Dedifferentiated amniotic fluid mesenchymal stem cell (primary cell): Measurements from ENCODE around the gene PRKN.
"Not testable (repeated sequence)": the region's sequence is repeated elsewhere in the genome, so short reads cannot be mapped to it uniquely, and the experiment has no call there.

ENCODE experiments used
- DNase-seq: peaks from one replicate; pipeline ENCODE4 v3.0.0-alpha.2; 2016; ENCODE audit errors: extremely low spot score

The PRKN gene

DNA sequence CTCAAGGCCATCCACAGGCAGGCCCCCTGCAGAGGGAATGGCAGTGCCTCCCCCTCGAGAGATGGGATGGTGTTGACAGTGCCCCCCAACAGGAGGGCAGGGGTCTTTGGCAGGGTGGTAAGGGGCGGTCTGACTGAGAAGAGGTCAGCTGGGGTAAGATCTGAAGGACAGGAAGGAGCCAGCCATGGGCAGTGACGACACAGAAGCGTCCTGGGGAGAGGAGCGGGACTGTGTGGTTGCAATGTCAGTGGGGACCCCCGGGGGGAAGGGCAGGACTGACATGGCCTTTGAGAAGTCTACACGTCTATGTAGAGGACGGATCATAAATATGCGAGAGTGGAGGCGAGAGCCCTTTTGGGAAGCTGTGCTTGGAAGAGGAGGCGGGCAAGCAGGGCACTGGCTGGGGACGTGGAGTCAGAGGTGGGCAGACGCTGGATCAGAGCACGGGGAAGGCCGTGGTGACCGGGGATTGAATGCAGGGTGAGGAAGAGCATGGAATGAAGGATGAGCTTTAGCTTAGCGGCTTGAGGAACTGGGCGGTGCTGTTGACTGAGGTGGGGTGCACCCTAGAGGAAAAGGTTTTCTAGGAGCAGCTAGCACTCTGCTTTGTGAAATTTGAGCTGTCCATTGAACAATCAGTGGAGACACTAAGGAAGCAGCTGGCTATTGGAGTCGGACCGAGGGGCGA is 1371.3 kb downstream of the PRKN start:
- DNase-seq = no peak

DNA sequence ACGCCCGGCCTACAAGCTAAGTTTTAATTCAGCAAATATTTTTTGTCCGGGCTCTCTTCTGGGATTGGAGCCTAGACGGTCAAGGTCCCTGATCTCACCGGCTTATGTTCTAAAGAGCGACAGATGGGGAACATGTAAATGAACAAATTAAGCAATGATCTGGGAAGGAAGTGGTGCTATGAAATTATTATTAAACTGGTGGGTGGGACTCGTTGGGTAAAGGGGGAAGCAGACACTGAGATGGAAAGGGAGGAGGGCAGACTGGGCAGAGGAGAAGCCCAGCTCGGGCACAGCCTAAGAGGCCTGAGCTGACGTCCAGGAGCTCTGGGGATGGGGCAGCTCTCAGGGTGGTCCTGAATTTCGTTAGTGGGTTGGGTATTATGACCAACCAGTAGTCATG is 1371.9 kb downstream of the PRKN start:
- DNase-seq = no peak

DNA sequence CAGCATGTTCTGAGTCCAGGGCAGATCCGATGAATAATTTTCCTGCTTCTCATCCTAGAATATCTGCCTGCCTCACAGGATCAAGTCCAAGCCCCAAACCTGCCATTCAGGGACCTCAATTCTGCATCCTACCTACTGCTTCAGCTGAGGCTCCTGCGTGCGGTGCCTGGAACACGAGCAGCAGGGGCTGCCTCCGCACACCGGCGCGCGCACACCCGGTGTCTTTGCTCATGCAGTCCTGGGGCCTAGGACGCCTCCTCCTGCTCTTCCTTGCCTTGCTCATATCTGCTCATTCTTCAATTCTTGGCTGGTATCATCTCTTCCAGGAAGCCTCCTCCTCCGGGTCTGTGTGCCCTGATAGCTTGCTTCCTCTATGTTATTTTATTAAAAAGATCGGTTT is 1372.6 kb downstream of the PRKN start:
- no peak for DNase-seq

DNA sequence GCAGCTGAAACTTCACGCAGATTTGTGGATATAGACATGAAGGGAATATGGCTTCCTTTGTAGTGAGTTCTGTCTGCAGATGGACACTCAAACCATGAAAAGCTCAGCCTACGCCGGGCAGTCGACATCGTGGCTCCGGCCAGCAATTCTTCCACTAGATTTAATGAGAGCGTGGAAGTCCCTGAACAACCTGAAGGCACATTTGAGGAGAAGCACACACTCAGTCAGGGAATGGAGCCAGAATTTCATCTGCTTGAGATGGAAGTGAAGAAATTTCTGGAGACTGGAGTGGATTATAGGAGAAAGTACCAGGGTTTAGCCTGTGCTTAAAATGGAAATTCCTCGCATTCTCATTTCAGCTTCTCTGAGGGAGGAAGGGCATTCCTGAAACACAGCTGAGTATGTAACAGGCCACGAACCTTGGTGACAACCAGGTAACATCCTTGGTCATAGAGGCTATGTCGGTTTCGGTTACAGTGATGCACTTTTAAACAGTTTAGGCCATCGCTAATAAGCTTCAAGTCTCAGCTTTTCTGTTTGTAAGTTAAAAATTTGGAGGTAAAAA is 1373.2 kb downstream of the PRKN start:
- DNase-seq = no peak

DNA sequence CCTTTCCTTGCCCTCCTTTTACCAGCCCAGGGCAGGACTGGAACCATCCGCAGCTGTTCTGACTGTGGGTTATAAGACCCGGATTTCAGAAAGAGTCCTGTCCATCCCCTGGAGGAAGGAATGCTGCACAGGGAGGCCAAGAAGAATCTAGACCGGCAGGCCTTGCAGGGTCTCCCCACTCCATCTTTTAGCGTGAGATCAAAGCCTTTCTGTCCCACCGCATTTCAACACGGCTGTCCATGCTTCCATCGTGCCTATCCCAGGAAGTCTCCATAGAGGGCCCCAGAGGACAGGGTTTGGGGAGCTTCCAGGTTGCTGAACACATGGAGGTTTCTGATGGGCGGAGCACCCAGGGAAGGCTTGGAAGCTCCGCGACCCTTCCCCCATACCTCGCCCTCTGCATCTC is 1374.4 kb downstream of the PRKN start:
- DNase-seq = no peak

DNA sequence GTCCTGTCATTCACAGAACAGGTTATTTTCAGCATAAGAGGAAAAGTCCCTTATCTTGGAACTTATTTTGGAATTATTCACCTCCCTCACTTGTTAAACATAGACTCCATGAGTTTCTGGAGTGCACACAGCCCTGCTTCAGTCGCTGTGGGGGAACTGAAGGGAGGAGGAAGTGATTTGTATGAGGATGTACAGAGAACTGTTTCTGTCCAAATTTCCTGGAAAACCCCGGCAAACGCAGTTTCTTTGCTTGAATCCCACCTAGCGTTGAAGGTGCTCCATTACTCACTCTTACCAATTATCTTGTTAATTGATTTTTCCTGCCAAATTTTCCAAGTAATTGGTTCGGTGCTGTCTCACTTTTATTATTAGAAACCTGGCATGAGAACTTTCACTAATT is 1375.7 kb downstream of the PRKN start:
- no peak for DNase-seq

DNA sequence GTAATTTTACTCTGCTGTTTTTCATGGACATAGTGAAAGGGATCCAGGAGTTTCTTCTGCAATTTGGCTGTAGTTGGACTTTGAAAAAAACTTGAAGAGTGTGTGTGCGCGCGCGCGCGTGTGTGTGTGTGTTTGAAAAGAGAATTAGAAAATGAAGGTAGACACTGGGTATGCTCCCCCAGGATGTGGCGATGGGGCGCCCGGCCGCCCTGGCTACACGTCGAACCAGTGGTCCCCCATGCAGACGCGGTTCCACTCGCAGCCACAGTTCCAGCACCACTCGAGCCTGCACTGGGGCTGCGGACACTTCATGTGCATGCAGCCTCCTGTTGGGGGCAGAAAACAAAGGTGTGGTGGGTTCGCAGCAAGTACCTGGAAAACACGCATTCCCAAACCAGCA is 1377.7 kb downstream of the PRKN start:
- DNase-seq = no peak

DNA sequence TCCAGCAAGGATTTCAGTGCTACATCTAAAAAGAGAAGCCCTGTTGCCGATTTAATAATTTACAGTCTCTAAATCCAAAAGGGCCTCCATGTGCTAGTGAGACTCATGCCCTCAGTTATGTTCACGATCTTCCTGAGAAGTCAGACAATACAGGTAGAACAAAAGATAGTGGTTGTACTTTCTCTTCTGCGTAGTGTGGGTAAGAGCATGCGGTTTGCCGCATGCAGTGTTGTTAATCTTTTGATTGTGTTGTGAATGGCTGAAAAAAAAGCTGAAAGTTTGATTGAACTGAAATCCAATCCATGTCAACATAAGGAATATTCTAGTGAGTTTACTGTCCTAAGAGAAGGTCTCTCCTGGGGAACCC is 1379.0 kb downstream of the PRKN start:
- no peak for DNase-seq

DNA sequence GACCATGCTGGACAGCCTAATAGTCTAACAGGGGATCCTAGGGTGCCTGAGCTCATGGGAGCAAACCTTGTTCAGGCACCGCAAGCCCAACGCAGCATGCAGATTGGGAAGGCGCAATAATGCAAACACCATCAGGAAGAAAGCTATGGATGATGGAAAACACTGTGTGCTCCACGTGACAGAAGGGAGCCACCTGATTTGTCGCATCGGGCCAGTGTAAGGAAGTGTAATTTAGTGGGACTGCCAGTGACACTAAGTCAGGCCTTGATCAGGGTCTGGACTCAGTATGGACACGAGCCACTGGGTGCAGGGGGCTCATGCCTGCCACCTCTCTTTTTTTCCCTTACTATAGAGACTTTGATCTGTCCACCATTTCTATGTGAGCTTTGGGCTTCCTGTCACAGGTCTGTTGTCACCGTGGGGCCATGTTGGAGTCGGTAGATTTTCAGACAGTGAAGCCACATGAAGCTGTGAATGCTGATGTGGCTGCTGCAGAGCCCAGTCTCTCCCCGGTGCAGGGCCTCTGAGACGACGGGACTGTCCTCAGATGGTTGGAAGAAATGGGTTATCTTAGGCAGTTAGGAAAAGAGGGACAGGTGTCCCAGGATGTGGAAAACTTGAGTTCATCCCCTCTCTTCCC is 1379.5 kb downstream of the PRKN start:
- DNase-seq = no peak

DNA sequence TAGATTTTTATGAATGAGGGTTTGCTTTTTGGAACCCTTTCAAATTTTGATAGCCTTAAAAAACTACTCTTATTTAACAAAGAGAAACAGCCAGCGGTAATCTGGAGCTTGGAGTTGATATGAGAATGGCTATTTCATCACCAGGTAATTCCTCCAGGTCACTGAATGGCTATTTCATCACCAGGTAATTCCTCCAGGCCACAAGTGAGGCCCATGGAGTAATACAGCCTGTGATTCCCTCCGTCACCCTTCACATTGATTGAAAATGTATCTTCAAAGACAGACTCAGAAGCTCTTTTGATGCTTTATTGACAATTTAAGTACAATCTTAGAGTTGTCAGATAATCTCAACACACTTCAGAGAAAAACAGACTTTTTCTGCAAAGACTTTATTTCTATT is 1380.4 kb downstream of the PRKN start:
- DNase-seq = no peak

DNA sequence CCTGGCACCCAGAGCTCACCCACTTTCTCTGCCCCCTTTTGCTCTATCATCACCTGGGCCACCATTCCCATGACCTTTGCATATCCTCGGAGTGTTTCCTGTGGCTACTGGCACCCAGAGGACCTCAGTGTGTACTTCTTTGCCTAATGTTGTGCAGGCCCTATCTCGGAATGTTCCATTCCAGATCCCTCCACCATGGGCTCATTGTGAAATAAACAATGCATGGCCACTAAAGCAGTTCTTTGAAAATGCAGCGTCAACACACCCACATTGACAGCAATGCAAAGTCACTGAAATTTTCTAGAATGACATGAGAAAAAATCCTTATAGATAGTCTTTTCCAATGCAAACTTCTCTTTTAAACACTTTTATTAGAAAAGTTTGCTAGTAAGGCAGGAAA is 1380.8 kb downstream of the PRKN start:
- DNase-seq = no peak

DNA sequence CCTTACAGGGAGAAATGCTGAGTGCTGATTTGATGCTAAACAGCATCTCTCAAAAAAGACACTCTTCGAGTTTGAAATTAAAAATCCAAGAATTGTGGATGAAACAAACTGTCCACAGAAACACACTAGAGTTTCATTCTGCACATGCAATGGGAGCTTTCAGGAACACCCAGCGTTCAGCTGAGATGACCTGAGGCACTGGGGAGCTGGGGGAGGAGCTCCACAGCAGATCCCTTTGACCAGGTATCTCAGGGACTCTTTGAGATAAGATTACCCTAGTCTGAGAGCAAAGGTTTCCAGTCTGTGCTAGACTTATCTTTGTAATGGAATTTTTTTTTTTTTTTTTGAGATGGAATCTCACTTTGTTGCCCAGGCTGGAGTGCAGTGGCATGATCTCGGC is 1382.9 kb downstream of the PRKN start:
- no peak for DNase-seq

DNA sequence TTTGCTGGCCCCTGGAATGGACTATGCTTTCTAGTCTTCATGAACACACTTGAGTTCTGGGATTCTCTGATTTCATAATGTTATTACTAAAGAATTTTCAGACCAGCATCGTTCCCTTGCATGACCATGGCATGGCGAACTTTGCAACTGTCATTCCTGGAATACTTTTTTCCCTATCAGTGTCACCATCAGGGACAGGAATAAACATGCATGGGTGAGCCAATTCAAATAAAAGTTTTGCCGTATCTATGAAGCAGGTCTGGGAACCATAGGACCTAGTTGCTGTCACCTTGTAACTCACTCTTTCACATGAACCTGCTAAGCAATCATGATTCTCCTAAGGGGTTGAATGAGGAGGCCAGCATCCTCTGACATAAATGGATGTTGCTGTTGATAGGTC is 1385.5 kb downstream of the PRKN start:
- DNase-seq = no peak

DNA sequence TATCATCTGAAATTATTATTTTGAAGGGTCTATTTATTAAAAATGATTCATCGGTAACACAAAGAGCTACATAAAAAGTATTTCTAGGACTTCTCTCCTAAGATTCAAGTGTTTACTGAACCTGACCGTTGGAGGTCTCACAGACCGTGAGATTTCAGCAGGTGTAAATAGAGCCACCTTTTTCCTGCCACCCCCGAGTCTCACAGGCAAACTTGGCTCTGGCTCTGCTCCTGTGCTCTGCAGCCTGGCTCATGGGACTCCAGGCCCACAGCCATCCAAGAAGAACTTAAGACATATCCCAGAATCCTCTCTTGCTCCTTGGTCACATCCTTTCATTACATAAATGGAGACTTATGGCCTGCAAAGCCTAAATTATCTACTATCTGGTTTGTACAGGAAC is 1385.9 kb downstream of the PRKN start:
- DNase-seq = no peak

DNA sequence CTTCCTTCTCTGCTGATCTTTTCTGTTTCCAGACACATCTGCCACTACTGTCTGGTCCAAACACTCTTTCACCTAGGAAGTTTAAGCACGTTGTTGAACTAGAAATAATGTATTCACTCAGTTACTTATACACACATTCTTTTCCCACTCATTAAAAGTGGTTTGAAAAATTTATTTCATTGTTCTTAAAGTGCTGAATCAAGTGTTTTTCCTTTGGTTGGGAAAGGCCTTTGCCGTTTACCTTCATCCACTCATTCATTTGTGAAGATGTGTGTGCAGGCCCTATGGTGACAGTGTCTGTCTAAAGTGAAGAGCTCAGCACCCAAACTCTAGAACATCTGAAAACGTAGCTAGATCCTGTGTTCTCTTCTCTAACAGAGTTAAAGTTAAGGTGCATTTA is 1389.6 kb downstream of the PRKN start:
- DNase-seq = no peak

DNA sequence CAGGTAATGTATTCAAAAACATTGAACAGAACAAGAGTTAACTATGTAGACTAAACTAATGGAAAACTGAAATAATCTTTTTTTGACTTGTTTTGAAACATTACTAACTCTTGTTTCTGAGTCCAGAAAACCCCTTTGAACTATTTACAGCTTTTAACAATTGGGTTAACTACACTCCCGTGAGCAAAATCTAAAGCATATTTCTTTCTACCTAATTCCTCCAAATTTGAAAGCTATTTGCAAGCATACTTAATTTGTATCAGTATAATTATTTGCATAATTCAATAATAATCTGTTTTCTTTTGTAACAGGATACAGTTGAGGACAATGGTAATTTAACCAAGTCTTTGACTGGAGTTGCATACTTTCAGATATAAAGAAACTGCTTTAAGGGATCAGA is 1391.1 kb downstream of the PRKN start:
- DNase-seq = no peak

DNA sequence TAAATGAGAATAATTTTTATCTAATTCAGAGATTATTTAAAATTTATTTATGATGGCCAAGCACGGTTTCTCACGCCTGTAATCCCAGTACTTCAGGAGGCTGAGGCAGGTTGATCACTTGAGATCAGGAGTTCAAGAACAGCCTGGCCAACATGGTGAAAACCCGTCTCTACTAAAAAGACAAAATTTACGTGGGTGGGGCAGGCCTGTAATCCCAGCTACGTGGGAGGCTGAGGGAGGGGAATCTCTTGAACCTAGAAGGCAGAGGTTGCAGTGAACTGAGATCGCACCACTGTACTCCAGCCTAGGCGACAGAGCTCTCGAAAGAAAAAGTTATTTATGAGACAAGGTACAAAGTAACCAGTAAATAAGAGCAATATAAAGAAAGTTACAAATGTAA is 1394.2 kb downstream of the PRKN start:
- no peak for DNase-seq

DNA sequence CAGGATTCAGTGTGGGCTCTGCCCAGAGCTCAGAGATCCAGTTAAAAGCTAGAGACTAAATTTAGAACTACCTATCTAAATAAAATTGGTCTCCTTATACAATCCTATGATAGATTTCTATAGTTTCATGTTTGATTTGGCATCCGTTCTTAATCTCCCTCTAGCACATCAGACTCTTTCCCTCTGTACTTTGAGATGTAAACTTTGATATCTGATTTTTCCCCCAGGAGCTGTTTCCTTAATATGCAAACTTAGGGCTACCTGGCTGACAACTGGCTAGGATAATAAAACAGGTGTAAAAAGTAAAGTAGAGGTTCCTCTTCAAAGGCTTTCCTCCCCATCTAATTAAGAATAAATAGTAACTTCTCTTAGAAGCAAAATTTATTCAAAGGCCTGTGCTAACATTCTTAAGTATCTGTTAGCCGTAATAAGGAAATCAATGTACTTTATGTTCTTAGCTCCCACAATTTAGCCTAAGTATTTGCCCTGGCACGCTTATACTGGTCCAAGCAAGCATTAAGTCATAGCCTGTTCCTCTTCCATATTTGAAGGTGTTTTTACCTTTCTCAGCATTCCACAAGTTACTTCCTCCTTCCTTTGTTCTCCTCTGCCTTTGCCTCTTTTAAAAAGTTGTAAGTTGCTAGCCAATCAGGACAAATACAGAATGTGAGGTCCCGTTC is 1396.0 kb downstream of the PRKN start:
- not testable (repeated sequence) for DNase-seq

DNA sequence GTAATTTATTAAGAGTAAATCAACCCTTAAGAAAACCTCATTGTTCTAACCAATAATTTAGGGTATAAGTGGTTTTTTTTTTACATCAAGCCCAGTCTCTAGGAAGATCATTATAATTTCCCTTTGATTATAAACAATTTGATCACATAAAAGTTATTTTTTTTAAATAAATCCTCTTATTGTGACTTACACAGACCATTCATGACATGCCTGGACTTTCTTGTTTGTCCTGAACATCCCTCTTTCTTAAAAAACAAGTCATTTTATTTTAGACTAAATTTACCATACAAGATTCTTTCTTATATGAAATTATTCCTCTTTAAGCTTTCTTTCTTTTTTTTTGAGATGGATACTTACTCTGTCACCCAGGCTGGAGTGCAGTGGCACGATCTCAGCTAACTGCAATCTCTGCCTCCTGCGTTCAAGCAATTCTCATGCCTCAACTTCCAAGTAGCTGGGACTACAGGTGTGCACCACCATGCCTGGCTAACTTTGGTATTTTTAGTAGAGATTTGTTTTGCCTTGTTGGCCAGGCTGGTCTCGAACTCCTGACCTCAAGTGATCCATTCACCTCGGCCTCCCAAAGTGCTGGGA is 1400.1 kb downstream of the PRKN start:
- no peak for DNase-seq

DNA sequence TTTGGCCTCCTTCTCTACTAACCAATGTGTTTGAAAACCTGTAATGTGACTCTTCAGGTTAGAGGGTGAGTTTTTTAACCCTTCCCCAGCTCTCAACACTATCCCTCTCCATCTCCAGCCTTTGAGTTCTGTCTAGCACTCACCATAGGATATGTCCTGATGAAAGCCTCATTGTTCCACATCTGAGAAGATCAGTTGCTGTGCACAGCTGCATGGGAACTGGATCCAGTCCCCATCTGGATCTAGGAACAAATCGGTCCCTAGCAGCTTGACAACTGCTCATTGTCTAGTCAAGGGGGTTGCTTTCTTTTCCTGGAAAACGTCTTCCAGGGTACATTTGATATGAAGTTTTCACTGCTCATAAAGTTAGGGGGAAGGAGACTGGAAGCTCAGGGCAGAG is 1408.3 kb downstream of the PRKN start:
- DNase-seq = no peak

DNA sequence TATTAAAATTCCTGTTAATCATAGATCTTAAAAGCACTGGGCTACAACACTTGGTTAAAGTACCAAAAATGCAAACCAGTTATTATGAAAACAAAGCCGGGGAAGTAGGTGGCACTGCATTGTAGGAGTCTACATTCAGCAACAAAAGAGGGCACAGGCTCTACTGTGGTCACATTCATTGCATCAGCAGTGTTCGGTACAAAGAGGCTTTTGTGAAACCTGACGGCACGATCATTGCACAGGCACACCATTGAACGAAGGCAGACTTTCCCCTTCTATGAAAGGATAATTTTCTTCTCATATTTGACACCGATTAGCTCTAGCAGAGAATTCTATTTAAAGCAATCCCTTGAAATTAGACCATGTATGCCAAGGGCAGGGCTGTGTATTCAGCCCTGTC is 1409.1 kb downstream of the PRKN start:
- DNase-seq = no peak

DNA sequence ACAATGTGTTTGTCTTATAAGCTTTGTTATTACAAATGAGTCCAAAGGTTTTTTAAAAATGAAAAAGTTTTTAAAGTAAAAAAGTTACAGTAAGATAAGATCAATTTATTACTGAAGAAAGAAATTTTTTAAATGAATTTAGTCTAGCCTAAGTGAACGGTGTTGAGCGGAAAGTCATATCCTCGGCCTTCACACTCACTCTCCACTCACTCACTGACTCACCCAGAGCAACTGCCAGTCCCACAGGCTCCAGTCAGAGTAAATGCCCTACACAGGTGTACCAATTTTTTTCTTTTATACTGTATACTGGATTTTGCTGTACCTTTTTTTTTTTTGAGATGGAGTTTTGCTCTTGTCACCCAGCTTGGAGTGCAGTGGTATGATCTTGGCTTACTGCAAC is 1411.0 kb downstream of the PRKN start:
- DNase-seq = no peak
